Activated B cell treated with CpG ODN at 0.5 μM for 24 hours (primary cell): ENCODE measurements around the gene ESRRA. TPM values are rescaled to one million over a fixed set of nuclear protein-coding genes. Genes with fewer than 3 reads are reported as not detected.

Experiments used
- ATAC-seq: fragments of 200-7000 bp; cut with Tn5 transposase; one replicate; pipeline ENCODE4 v1.10.0; 2021; ENCODE audit warnings: low read depth, mild to moderate bottlenecking, moderate library complexity
- CTCF ChIA-PET: fragments of 350-600 bp; sonication (Branson Sonifier 250); formaldehyde crosslinking; loops from one replicate; lab custom pipeline; 2021; ENCODE audit warnings: antibody characterized with exemption; lab: Charles Lee
- POLR2A ChIA-PET: fragments of 350-600 bp; sonication (Branson Sonifier 250); formaldehyde crosslinking; loops from one replicate; lab custom pipeline; 2021; ENCODE audit warnings: antibody characterized with exemption; lab: Charles Lee
- DNase-seq: peaks from one replicate; pipeline ENCODE4 v3.0.0; 2022
- H3K27ac Mint-ChIP-seq: one replicate; pipeline ENCODE4 v1.8.0; 2020; ENCODE audit warnings: mixed read lengths
- H3K27me3 Mint-ChIP-seq: one replicate; pipeline ENCODE4 v1.8.0; 2021; ENCODE audit warnings: mixed read lengths
- H3K36me3 Mint-ChIP-seq: one replicate; pipeline ENCODE4 v1.8.0; 2021; ENCODE audit warnings: low read depth, mixed read lengths
- H3K4me1 Mint-ChIP-seq: one replicate; pipeline ENCODE4 v1.8.0; 2021; ENCODE audit warnings: mixed read lengths
- H3K4me3 Mint-ChIP-seq: one replicate; pipeline ENCODE4 v1.8.0; 2020; ENCODE audit warnings: mild to moderate bottlenecking, mixed read lengths
- H3K9me3 Mint-ChIP-seq: one replicate; pipeline ENCODE4 v1.8.0; 2020; ENCODE audit warnings: mixed read lengths
- intact Hi-C: fragments of 100-400 bp; cut with micrococcal nuclease; formaldehyde crosslinking; loops from one replicate; pipeline ENCODE4 v1.15.1; 2024
- total RNA-seq: library from RNA; stranded (reverse); gene quantifications from 2 replicates; pipeline ENCODE4 v1.2.3, GENCODE V29; 2022
- TF ChIP-seq, protein P1 (sequence below): fragments of 200-600 bp; IDR thresholded peaks from one replicate; pipeline ENCODE4 v1.8.0; 2022; ENCODE audit warnings: antibody characterized with exemption, mild to moderate bottlenecking

Gene ESRRA
- total RNA-seq, 1 donor from 2014 or later, result 48.3 TPM

DNA sequence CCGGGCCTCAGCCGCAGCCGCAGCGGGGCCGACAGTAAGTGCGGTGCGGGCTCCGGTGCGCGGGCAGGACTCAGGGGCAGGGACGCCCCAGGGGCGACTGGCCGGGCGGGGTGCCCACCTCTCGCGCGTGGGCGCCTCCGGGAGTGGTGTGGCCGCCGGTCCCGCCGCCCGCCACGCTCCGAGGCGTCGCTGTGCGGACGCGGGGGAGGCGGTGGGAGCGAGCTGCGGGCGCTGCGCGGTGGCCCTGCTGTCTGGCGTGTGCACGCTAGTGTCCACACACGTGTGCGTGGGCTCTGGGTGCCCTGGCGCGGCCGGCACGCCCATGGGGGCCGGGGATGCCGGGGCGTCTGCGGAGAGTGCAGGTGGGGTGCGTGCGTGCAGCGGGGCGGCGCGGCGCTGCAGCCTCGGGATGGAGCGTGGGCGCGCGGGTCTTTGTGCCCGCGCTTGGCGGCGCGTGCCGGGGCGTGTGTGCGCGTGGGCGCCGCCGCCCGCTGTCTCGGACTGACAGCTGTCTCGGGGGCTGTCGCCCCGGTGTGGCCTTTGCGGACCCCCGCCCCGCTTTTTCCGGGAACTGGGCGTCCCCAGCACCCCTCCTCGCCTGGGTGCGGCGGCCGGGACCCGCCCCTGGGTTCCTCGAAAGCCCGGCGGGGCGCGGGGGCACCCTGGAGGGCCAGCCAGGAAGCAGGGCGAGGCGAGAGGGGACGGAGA, 13.4 kb upstream of the ESRRA start:
- CTCF ChIA-PET, result interaction anchor here (0.8 to 1.0 kb wide), 2 partner anchors 9 kb away, joined by 3 to 4 read pairs; partner anchors contain the start of gene CATSPERZ
- POLR2A ChIA-PET, result interaction anchor here (0.5 to 1.5 kb wide), 2 partner anchors 50 to 65 kb away, joined by 3 read pairs; no protein-coding TSS in a partner anchor
- Mint-ChIP-seq H3K36me3 (no peaks in the 10 kb centered on the region), H3K27me3 (peaks cover 40% of the 10 kb centered on the region), H3K4me3 (peak overlapping the region; percentile 59), H3K27ac (no peak overlapping the region), H3K4me1 (peaks cover 7% of the 10 kb centered on the region), H3K9me3 (no peaks in the 10 kb centered on the region)
- TF ChIP-seq, protein P1, sequence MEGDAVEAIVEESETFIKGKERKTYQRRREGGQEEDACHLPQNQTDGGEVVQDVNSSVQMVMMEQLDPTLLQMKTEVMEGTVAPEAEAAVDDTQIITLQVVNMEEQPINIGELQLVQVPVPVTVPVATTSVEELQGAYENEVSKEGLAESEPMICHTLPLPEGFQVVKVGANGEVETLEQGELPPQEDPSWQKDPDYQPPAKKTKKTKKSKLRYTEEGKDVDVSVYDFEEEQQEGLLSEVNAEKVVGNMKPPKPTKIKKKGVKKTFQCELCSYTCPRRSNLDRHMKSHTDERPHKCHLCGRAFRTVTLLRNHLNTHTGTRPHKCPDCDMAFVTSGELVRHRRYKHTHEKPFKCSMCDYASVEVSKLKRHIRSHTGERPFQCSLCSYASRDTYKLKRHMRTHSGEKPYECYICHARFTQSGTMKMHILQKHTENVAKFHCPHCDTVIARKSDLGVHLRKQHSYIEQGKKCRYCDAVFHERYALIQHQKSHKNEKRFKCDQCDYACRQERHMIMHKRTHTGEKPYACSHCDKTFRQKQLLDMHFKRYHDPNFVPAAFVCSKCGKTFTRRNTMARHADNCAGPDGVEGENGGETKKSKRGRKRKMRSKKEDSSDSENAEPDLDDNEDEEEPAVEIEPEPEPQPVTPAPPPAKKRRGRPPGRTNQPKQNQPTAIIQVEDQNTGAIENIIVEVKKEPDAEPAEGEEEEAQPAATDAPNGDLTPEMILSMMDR, result no peak
- DNase-seq (no peak), ATAC-seq (peak; percentile 55)
- intact Hi-C loops, result no loop called here

DNA sequence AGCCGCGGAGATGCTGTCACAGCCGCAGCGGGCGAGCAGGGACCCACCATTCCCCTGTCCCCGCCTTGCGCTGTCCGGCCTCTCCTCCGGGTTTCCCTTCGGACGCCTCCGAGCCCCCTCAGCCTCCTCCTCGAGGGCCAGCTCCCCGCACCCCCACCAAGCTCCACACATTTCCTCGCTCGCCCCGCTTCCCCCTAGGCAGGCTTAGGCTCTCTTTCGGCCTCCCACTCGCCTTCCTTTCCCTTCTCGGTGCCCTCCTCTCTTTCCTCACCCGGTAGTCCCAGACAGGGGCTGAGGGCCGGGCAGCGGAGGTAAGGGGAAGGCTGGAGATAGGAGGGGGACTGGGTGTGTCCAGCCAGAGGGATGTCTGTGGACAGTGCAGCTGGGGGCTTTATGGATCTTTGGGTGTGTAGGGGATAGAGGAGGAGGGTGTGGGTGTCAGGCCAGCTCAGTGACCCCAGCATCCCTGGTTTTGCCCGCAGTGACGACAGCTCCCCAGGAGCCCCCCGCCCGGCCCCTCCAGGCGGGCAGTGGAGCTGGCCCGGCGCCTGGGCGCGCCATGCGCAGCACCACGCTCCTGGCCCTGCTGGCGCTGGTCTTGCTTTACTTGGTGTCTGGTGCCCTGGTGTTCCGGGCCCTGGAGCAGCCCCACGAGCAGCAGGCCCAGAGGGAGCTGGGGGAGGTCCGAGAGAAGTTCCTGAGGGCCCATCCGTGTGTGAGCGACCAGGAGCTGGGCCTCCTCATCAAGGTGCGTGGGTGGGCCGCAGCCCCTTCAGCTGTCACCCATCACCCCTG, 12.7 kb upstream of the ESRRA start:
- Mint-ChIP-seq H3K36me3 (no peaks in the 10 kb centered on the region), H3K4me1 (peaks cover 10% of the 10 kb centered on the region), H3K27me3 (peaks cover 47% of the 10 kb centered on the region), H3K9me3 (no peaks in the 10 kb centered on the region), H3K27ac (no peak overlapping the region), H3K4me3 (peak overlapping the region; percentile 59)
- intact Hi-C loops, result no loop called here
- ATAC-seq (peak; percentile 34), DNase-seq (no peak)
- TF ChIP-seq, protein P1, result no peak
- ChIA-PET POLR2A (interaction anchor here (0.5 to 1.5 kb wide), 3 partner anchors 26 to 64 kb away, joined by 3 read pairs; no protein-coding TSS in a partner anchor), CTCF (interaction anchor here (0.8 to 2.3 kb wide), 4 partner anchors 8 to 88 kb away, joined by 3 to 7 read pairs (median 4); partner anchors contain the start of gene CATSPERZ)

DNA sequence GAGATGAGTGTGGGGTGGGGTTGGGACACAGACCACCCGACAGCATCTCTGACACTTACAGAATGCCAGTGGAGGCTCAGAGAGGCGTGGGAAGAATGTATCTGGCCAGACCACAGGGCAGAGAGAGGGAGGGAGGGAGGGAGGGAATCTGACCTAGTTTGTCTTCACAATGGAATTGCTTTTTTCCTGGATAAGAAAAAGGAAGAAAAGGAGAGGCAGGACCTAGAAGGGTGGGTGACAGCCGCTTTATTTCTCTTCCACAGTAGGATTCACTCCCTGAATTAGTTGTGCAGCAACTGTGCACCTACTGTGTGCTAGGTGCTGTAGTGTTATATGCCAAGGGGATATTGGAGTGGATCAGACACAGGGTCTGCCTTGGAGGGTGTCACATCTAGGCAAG, 10.6 kb upstream of the ESRRA start:
- no peak overlapping the region for H3K4me3 Mint-ChIP-seq
- TF ChIP-seq, protein P1, result no peak
- no peaks in the 10 kb centered on the region for H3K36me3 Mint-ChIP-seq
- ATAC-seq, result no peak
- DNase-seq, result no peak
- H3K27me3 Mint-ChIP-seq, result peaks cover 57% of the 10 kb centered on the region
- no peak overlapping the region for H3K27ac Mint-ChIP-seq
- H3K9me3 Mint-ChIP-seq, result no peaks in the 10 kb centered on the region
- CTCF ChIA-PET, result interaction anchor here (2.3 kb wide), 1 partner anchor 90 kb away, joined by 7 read pairs; no protein-coding TSS in a partner anchor
- intact Hi-C loops, result no loop called here
- POLR2A ChIA-PET, result interaction anchor here (0.7 kb wide), 1 partner anchor 46 kb away, joined by 7 read pairs; no protein-coding TSS in a partner anchor
- peaks cover 16% of the 10 kb centered on the region for H3K4me1 Mint-ChIP-seq

DNA sequence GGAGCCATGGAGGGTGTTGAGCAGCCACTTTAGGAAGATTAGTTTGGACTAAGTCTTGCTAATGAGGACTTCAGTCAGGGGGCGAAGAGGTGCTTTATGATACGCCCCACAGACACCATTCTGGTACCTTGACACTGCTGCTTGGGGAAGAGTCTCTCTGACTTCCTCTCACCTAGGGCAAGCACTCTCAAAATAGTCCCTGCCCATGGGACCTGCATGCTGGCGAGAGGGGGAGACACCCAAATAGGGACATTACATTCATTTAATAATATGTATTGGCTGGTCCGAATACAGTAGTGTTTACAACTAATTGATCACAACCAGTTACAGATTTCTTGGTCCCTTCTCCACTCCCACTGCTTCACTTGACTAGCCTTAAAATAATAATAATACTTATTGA, 9.6 kb upstream of the ESRRA start:
- POLR2A ChIA-PET, result no interaction called here
- TF ChIP-seq, protein P1, result no peak
- H3K27me3 Mint-ChIP-seq, result peaks cover 57% of the 10 kb centered on the region

DNA sequence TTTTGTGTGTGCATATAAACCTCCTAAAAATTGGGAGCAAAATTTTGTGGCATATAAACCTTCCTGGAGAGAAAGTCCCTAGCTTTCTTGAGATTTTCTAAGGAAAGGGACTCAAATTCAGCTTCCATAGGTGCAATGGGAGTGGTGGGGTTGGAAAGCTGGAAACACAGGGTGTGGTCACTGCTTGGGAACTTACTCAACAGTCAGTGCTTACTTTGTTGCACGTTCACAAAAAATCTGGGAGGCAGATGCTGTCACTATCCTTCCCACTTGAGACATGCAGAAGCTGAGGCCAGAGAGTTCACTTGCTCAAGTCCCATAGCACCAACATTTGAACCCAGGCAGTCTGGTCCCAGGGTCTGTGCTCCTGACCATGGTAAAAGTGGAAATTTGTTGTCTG, 9.1 kb upstream of the ESRRA start:
- DNase-seq (no peak), ATAC-seq (no peak)
- TF ChIP-seq, protein P1, result no peak
- Mint-ChIP-seq H3K9me3 (no peaks in the 10 kb centered on the region), H3K27ac (no peak overlapping the region), H3K27me3 (peaks cover 58% of the 10 kb centered on the region), H3K36me3 (no peaks in the 10 kb centered on the region), H3K4me1 (peaks cover 25% of the 10 kb centered on the region), H3K4me3 (no peak overlapping the region)
- ChIA-PET CTCF (no interaction called here), POLR2A (no interaction called here)
- intact Hi-C loops, result no loop called here

More for the DNA sequence above, 9.6 kb upstream of the ESRRA start:
- ATAC-seq (no peak), DNase-seq (no peak)
- H3K36me3 Mint-ChIP-seq, result no peaks in the 10 kb centered on the region
- intact Hi-C loops, result no loop called here
- CTCF ChIA-PET, result no interaction called here
- H3K9me3 Mint-ChIP-seq, result no peaks in the 10 kb centered on the region
- no peak overlapping the region for H3K27ac Mint-ChIP-seq
- no peak overlapping the region for H3K4me3 Mint-ChIP-seq
- H3K4me1 Mint-ChIP-seq, result peaks cover 23% of the 10 kb centered on the region
